ENCODE results near the gene CCDC200.

DNA sequence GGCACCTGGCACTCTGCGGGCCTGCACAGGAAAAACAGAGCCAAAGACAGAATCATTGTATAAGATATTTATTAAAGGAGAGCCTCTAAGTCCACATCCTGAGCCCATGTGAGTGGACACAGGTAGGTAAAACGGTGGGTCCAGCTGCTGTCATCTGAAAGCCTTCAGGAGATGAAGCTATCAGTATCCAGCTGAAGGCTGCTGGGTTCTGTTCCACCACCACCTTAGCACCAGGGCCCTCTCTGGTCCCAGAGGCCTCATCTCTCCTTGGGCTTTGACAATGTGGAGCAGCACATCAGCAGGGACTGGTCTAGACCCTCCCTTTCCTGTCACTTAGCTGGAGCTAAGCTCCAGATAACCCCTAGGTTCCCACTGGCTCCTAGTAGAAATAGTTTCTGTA is 9.4 kb downstream of the CCDC200 start:
- TF ChIP-seq KDM5A (IDR thresholded peaks at IDR 0.05; ENCODE audit: borderline replicate concordance, low read length) (no peak), MZF1 (CRISPR knock-in tag; IDR thresholded peaks at IDR 0.05; ENCODE audit: borderline replicate concordance) (no peak), ZNF660 (CRISPR knock-in tag; IDR thresholded peaks at IDR 0.05; ENCODE audit: borderline replicate concordance, low read depth) (no peak), GZF1 (CRISPR knock-in tag; IDR thresholded peaks at IDR 0.05) (no peak), ZNF589 (CRISPR knock-in tag; conservative IDR thresholded peaks at IDR 0.05) (no peak), MTA3 (CRISPR knock-in tag; IDR thresholded peaks at IDR 0.05) (no peak)
- TF ChIP-seq, protein P1, sequence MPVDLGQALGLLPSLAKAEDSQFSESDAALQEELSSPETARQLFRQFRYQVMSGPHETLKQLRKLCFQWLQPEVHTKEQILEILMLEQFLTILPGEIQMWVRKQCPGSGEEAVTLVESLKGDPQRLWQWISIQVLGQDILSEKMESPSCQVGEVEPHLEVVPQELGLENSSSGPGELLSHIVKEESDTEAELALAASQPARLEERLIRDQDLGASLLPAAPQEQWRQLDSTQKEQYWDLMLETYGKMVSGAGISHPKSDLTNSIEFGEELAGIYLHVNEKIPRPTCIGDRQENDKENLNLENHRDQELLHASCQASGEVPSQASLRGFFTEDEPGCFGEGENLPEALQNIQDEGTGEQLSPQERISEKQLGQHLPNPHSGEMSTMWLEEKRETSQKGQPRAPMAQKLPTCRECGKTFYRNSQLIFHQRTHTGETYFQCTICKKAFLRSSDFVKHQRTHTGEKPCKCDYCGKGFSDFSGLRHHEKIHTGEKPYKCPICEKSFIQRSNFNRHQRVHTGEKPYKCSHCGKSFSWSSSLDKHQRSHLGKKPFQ (CRISPR knock-in tag; IDR thresholded peaks at IDR 0.05; ENCODE audit: insufficient replicate concordance) = no peak
- TF ChIP-seq, protein P2, sequence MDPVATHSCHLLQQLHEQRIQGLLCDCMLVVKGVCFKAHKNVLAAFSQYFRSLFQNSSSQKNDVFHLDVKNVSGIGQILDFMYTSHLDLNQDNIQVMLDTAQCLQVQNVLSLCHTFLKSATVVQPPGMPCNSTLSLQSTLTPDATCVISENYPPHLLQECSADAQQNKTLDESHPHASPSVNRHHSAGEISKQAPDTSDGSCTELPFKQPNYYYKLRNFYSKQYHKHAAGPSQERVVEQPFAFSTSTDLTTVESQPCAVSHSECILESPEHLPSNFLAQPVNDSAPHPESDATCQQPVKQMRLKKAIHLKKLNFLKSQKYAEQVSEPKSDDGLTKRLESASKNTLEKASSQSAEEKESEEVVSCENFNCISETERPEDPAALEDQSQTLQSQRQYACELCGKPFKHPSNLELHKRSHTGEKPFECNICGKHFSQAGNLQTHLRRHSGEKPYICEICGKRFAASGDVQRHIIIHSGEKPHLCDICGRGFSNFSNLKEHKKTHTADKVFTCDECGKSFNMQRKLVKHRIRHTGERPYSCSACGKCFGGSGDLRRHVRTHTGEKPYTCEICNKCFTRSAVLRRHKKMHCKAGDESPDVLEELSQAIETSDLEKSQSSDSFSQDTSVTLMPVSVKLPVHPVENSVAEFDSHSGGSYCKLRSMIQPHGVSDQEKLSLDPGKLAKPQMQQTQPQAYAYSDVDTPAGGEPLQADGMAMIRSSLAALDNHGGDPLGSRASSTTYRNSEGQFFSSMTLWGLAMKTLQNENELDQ (CRISPR knock-in tag; IDR thresholded peaks at IDR 0.05; ENCODE audit: borderline replicate concordance) = no peak
- TF ChIP-seq, protein P3, sequence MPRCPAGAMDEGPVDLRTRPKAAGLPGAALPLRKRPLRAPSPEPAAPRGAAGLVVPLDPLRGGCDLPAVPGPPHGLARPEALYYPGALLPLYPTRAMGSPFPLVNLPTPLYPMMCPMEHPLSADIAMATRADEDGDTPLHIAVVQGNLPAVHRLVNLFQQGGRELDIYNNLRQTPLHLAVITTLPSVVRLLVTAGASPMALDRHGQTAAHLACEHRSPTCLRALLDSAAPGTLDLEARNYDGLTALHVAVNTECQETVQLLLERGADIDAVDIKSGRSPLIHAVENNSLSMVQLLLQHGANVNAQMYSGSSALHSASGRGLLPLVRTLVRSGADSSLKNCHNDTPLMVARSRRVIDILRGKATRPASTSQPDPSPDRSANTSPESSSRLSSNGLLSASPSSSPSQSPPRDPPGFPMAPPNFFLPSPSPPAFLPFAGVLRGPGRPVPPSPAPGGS (CRISPR knock-in tag; IDR thresholded peaks at IDR 0.05) = no peak
- TF ChIP-seq, protein P4, sequence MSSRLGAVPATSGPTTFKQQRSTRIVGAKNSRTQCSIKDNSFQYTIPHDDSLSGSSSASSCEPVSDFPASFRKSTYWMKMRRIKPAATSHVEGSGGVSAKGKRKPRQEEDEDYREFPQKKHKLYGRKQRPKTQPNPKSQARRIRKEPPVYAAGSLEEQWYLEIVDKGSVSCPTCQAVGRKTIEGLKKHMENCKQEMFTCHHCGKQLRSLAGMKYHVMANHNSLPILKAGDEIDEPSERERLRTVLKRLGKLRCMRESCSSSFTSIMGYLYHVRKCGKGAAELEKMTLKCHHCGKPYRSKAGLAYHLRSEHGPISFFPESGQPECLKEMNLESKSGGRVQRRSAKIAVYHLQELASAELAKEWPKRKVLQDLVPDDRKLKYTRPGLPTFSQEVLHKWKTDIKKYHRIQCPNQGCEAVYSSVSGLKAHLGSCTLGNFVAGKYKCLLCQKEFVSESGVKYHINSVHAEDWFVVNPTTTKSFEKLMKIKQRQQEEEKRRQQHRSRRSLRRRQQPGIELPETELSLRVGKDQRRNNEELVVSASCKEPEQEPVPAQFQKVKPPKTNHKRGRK (CRISPR knock-in tag; IDR thresholded peaks at IDR 0.05) = no peak

Data from HepG2 (cell line).